Stimulated activated naive CD4-positive, alpha-beta T cell (primary cell): Measurements from ENCODE around the gene SPATS2.

Experiments
- DNase-seq, 6 experiments: peaks; one replicate each; lab custom pipeline; 2025; lab: John Stamatoyannopoulos, UW

The SPATS2 gene

DNA sequence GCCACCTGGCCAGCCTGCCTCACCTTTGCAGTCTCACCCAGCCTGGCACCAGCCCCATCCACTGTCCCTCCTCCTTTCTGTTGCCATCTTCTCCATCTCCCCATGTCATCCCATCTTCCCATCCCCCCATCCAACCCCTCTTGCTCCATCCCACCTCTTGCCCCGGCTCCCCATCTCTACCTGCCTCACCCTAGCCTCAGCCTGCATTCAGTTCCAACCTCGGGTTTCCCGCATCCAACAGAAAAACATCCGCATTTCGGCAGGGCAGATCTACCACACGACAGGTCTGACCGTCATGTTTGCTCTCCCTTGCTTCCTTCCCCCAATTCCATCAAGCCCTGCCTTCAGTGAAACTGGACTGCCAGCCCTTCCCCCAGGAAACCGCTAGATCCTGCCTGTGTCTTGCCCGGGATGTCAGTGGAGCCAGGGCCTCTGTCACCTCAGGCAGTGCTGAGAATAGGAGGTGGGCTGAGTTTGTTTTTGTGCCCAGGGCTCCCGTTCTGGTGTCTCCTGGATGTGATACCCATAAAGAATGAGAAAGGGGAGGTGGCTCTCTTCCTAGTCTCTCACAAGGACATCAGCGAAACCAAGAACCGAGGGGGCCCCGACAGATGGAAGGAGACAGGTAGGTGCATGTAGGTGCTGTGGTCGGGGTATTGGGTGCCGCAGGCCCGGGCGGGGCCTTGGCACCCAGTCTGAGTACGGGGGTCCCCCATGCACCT, 174.0 kb downstream of the SPATS2 start:
- no peak for DNase-seq

DNA sequence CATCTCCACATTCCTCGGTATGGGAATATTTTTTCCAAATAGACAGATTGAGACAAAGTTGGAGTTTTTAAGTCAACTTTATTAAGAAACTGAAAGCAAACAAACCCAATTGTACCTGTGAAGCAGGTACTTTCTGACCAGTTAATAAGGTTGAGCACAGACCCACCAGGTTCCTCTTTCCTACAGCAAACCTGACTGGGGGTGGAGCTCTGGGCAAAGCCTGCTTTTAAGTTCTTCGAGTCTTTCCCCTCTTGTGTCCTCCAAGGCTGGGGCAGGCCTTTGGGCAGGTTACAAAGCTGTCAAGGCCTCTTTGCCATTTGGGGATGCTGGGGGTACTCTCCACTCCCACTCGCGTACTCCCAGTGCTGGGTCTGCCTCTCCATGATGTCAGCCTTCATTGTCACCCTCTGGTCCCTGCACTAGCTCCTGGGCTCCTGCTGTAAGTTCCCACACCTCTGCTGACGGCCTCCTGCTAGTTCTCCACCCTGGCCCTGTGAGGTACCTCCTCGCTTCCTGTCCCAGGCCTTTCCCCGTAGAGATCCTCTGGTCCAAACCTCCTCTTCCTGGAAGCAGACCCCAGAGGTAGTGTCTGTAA, 174.7 kb downstream of the SPATS2 start:
- no peak for DNase-seq

DNA sequence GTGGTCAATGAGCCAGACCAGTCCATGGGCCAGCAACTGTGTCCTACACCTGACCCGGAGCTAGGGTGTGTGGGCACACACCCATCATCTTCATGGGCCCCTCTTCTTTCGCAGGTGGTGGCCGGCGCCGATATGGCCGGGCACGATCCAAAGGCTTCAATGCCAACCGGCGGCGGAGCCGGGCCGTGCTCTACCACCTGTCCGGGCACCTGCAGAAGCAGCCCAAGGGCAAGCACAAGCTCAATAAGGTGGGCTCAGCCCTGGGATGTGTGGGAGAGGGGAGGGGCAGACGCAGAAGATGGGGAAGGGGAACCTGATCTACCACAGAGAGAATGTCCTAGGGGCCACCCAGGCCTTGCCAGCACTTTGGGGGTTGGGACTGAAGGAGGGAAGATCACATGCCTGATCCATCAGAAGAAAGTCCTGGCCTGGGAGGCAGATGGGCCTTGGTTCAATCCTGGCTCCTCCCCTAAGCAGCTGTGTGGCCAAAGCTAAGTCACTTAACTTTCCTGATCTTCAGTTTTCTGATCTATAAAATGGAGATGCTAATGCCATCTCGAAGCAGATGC, 175.4 kb downstream of the SPATS2 start:
- DNase-seq: no peak

DNA sequence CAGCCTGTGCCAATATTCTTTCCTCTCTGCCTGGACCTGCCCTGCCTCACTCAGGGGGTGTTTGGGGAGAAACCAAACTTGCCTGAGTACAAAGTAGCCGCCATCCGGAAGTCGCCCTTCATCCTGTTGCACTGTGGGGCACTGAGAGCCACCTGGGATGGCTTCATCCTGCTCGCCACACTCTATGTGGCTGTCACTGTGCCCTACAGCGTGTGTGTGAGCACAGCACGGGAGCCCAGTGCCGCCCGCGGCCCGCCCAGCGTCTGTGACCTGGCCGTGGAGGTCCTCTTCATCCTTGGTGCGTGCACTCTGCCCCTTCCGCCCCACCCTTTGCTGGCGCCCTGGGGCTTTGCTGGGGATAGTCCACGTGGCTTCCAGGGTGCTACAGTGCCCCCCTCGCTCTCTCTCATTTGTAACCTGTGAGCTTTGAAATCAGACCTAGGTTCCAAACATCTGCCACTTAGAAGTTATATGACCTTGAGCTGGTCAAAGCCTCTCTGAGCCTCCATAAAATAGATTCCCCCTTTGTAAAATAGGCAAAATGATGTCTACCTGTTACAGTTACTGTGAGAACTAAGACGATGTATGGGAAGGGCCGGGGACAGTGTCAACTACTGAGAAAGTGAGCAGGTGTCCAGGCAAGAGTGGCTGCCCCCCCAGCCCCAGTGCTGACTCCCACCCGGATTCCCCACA, 176.1 kb downstream of the SPATS2 start:
- DNase-seq: no peak

DNA sequence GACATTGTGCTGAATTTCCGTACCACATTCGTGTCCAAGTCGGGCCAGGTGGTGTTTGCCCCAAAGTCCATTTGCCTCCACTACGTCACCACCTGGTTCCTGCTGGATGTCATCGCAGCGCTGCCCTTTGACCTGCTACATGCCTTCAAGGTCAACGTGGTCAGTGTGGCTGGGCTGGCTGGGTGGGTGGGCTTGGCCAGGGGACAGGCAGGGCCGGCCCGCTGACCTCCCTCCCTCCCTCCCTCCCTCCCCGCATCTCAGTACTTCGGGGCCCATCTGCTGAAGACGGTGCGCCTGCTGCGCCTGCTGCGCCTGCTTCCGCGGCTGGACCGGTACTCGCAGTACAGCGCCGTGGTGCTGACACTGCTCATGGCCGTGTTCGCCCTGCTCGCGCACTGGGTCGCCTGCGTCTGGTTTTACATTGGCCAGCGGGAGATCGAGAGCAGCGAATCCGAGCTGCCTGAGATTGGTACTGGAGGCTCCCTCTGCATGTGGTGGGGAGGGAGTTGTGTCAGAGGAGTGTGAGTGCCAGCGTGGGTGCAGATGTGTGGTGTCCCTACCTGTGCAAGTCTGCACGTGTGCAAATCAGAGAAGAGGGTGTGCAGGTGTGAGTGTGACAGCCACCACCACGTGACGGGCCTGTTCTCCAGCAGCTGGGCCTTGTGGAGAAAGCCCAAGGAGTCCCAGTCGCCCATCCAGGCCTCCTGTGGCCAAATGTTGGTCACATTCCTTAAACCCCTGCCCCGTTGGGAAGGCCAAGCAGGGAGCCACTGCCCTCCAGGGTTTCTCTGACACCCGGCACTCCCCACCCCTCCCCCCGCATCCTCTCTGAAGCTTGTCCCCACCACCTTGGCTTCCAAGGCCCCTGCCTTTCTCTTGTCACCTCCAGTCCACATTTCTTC, 176.9 kb downstream of the SPATS2 start:
- DNase-seq: no peak

DNA sequence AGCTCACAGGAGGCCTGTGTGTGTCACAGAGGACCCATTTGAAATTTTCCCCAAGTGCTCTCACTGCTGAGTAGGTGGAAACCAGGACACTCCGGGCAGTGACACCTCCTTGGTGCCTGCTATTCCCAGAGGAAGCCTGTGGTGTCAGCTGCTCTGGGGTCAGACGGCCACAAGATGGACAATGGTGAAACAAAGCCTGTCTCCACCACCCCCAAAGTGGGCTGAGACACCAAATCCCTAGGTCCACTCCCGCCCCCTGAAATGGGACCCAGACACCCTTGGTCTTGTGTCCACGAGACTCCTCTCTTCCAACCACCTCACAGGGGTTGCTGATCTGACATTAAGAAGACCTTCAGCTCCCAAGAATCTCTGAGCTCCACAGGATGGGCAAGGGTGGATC, 178.6 kb downstream of the SPATS2 start:
- no peak for DNase-seq

DNA sequence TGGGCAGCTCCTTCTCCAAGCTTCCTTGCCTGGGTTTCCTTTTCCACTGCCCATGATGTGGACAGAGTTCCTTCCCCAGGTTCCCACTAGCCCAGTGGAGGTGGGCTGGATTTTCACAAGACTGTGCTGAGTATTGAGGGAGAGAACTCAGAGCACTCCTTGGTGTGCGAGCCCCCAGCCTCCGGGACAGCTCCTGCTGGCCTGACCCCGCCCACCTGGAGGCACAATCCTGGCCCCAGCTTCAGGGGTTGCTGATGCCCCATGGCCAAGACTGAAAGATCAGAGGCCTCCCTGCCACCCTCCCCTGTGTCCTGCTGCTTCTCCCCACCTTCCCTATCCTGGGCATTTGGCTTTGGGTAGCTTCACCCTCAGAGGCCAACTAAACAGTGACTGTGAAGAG, 179.2 kb downstream of the SPATS2 start:
- no peak for DNase-seq

DNA sequence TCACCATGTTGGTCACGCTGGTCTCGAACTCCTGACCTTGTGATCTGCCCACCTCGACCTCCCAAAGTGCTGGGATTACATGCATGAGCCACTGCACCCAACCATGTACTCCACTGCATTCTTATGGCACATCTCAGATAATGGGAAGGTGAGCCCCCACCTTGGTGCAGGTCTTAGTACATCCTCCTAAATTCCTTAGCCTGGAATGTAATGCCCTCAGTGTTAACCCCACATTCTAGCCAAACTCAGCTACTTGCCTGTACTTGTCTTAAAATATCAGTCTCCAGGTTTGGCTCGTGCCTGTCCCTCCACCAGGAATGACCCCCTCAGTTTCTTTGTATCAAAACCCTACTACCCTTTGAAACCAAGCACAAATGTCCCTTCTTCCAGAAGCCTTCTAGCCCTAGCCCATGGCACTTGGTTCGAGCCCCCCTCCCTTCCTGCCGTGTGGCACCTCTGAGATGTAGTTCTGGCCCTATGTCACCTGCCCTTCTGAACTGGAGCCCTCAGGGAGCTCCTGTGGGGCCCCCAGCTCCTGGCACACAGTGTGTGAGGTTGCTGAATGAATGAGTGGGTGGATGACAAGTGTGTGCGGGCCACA, 179.9 kb downstream of the SPATS2 start:
- DNase-seq: no peak

DNA sequence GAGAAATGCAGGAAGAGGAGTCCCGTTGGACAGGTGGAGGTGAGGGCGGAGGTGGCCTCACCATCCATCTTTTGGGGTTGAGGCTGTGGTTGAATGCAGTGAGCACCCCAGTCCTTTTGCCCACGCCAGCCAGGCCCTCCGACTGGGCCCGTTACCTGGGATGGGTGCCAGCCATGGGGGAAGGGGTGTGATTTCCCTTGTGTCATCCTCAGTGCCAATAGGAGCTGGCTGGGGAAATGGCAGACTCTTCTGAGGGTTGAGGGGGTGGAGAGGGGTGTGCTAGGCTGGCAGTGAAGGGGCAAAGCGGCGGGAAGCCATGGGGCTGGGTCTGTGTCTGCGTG, 181.2 kb downstream of the SPATS2 start:
- DNase-seq: no peak

DNA sequence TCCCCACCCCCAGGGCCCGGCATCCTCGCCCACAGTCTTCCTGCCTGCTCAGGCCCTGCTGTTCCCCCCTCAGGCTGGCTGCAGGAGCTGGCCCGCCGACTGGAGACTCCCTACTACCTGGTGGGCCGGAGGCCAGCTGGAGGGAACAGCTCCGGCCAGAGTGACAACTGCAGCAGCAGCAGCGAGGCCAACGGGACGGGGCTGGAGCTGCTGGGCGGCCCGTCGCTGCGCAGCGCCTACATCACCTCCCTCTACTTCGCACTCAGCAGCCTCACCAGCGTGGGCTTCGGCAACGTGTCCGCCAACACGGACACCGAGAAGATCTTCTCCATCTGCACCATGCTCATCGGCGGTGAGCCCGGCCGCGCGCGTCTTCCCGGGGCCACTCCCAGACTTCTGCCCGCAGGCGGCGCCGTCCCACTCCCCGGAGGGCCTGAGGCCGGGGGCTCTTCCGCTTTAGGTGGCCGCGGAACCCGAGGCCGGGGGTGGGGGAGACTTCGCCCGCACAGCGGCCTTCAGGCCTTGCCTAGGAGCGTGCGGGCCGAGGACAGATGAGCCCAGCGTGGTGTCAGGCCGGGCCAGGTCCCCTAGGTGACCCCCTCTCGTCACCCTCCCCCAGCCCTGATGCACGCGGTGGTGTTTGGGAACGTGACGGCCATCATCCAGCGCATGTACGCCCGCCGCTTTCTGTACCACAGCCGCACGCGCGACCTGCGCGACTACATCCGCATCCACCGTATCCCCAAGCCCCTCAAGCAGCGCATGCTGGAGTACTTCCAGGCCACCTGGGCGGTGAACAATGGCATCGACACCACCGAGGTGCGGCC, 181.8 kb downstream of the SPATS2 start:
- peak in 4 of 6 experiments; percentile 13 to 42 (median 16) for DNase-seq

DNA sequence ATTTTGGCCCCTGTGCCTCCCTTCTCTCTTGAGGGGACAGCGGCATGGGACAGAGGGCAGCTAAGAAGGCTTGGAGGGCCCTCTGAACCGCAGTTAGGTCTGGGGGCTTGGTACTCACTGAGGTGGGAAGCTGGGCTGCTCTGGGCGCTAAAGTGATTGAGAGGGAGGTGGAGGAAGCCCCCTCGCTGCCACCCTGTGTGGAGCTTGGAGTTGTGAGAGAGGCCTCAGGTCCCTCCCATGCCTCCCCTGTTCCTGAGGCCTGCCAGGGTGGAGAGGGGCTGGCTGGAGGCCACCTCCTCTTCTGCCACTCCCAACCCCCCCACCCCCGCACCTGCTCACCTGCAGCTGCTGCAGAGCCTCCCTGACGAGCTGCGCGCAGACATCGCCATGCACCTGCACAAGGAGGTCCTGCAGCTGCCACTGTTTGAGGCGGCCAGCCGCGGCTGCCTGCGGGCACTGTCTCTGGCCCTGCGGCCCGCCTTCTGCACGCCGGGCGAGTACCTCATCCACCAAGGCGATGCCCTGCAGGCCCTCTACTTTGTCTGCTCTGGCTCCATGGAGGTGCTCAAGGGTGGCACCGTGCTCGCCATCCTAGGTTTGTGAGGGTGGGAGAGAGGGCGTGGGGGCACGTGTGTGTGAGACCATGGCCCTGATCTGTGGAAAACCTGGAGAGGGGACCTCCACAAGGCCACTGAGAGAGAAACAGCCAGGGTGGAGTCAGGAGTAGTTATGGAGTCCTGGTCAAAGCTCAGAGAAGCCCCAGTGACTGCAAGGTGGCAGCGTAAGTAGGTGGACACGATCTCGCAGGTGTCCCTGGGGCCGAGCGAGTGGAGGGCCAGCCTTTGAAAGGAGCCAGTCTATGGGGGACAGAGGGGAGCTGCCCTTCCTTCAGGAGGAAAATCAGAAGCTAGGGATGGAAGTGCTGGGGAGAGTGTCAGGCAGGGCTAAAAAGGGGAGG, 182.8 kb downstream of the SPATS2 start:
- no peak for DNase-seq

DNA sequence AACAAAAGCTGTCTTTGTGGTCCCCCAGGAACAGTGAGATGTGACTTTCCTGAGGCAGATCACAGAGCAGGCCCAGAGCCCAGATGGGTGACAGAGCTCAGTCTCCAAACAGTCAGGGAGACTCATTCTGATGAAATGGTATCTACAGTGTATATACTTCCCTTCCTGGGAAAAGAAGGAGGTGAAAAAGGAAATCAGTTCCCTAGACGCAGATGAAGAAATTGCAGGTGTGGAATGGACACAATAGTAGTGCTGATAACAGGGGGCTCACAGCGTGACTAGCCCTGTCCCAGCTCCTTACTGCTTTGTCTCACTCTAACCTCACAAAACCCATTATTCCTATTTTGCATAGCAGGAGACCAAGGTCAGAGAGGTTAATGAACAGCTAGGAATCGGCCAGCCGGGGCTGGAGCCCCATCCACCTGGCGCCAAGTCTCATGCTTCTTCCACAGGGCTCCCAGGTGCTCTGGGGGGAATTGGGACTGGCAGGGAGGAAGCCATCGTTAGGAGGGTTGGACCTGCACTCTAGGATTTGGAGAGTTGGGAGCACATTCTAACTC, 183.5 kb downstream of the SPATS2 start:
- DNase-seq: no peak

DNA sequence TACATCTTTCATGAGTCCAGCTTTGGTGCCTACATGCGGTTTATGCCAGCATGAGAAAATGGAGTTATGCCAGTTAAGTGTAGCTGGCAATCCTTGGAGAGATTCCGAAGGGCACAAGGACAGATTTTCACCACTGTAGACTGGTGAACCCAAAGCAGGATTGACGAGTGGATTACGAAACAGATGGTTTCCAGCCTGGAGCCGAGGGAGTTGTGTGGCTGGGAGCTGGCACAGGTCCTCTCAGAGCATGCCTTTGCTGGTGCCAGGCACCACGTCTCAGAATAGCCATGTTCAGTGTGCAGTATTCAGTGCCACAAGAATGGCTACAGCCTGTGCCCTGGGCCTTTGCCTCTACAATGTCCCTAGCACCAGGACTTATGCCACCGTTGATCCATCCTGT, 184.8 kb downstream of the SPATS2 start:
- DNase-seq: no peak

DNA sequence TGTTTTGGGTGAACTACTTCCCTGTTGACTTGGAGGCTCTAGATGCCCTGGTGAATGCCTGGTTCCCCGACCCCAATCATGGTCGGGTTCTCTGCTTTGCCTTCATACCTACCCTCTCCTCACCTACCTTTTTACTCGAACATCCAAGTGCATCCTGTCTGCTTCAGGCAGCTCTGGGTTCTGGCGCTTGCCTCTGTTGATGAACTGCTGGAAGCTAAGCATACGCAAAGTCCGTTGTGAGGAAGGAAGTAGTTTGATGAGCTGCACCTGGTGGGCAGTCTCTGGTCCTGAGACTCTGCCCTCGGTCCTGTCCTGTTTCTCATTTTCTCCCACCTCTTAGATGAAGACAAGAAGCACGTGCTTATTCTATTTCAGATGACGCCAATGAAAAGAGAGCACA, 185.2 kb downstream of the SPATS2 start:
- no peak for DNase-seq

DNA sequence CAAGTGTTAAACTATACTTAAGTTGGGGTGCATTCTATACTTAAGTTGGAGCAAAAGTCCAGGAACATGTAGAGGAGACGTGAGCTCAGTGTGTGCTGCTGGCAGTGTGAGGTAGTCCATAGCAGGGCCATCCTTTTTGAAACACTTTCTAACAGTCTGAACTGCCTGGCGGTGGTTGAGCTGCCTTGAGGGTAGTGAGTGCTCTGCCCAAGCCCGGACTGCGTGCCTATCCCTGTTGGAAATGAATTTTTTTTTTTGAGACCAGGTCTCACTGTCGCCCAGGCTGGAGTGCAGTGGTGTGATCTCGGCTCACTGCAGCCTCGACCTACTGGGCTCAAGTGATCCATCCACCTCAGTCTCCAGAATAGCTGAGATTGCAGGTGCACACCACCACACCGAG, 185.6 kb downstream of the SPATS2 start:
- no peak for DNase-seq

DNA sequence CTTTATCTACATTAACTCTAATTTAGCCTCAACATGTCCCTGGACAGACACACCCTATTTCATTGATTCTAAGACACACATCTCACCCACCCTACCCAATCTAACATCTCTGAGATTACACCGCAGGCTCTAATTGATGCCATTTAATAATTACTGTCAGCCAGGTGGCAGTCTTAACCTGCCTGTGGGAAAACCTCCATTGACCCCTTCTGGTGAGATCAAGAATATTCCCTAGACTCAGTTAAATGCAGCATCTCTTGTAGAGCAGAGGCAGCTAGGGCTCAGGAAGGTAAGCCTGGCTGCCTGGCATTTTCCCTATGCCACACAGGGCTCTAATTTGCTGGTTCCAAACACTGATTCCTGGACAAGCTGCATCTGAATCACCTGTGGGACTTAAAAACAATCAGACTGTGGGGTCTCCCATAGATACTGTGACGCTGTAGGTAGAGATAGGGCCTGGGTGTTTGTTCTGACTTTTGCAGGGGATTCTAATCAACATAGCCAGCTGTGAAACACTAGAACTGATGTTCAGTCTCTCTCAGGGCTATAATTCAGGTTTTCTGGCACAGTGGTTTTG, 186.3 kb downstream of the SPATS2 start:
- peak in 4 of 6 experiments; percentile 8 to 44 (median 40) for DNase-seq

DNA sequence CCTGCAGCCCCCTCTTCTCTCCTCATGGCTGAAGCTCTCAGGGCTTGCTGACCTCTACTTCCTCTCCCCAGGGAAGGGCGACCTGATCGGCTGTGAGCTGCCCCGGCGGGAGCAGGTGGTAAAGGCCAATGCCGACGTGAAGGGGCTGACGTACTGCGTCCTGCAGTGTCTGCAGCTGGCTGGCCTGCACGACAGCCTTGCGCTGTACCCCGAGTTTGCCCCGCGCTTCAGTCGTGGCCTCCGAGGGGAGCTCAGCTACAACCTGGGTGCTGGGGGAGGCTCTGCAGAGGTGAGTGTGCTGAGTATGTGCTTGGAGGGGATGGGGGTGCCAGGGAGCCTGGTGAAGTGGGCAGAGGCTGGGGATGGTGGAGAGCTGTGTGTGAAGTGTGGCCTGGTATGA, 187.0 kb downstream of the SPATS2 start:
- DNase-seq: no peak

DNA sequence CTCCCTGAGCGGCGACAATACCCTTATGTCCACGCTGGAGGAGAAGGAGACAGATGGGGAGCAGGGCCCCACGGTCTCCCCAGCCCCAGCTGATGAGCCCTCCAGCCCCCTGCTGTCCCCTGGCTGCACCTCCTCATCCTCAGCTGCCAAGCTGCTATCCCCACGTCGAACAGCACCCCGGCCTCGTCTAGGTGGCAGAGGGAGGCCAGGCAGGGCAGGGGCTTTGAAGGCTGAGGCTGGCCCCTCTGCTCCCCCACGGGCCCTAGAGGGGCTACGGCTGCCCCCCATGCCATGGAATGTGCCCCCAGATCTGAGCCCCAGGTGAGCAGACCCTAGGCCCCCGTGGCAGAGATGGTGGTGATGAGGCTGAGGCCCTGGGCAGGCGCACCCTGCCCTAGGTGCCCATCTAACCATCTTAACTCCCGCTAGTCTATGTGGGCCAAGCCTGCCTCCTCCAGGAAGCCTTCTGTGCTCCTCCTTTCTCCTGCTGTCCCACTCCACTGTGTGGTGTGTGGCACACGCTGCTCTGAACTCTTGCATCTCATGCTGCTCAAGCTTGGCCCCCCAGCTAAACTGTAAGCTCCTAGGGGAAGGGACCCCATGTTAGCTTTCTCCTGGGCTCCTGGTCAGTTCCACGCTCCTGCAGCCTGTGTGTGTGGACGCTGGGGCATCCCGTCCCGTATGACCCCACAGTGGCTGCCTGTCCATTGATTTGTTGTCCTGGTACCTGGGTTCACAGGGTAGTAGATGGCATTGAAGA, 188.5 kb downstream of the SPATS2 start:
- DNase-seq: no peak
